Fibroblast of lung (primary cell): ENCODE data around the gene MYCBP.

ENCODE experiments used
- CTCF ChIP-seq, 2 donors: IDR thresholded peaks in 1 of 2; conservative IDR thresholded peaks in 1 of 2; 1 replicate in 1 of 2; 2 replicates in 1 of 2; pipeline ENCODE4 v1.5.1; 2011 to 2012; ENCODE audit warnings: low read length in 2 of 2, control low read depth in 1 of 2, inconsistent platforms in 1 of 2, low read depth in 1 of 2, mild to moderate bottlenecking in 1 of 2
- EZH2 ChIP-seq: IDR thresholded peaks from 2 replicates; pipeline ENCODE4 v1.5.1; 2012; ENCODE audit warnings: low read length, control low read depth, mild to moderate bottlenecking; ENCODE audit errors: missing control alignments

- TF ChIP-seq CTCF (conservative IDR thresholded peaks at IDR 0.05 in 1 of 2, IDR thresholded peaks at IDR 0.05 in 1 of 2; ENCODE audit: low read depth in 1 of 2, low read length in 2 of 2) (no peak), EZH2 (no peak)
Observed at GRCh38 chr1:38918568-38918967, 45.4 kb upstream of the MYCBP start.
